HFFc6 (cell line): ENCODE results near the gene SCUBE3. TPM values are rescaled to one million over a fixed set of nuclear protein-coding genes. Genes with fewer than 3 reads are reported as not detected.

Experiments used
- DNase-seq: peaks from one replicate; pipeline ENCODE4 v3.0.0-alpha.2; 2018
- H3K27ac Mint-ChIP-seq: 2 replicates; pipeline ENCODE4 v1.8.0; 2020; ENCODE audit warnings: mild to moderate bottlenecking, mixed read lengths
- H3K27me3 Mint-ChIP-seq: 2 replicates; pipeline ENCODE4 v1.8.0; 2021; ENCODE audit warnings: mild to moderate bottlenecking, moderate library complexity, mixed read lengths; ENCODE audit not compliant: insufficient read depth
- H3K36me3 Mint-ChIP-seq: 2 replicates; pipeline ENCODE4 v1.8.0; 2021; ENCODE audit warnings: low read depth, mixed read lengths
- H3K4me1 Mint-ChIP-seq: 2 replicates; pipeline ENCODE4 v1.8.0; 2020; ENCODE audit warnings: low read depth, mixed read lengths
- H3K4me3 Mint-ChIP-seq: 2 replicates; pipeline ENCODE4 v1.8.0; 2020; ENCODE audit warnings: mild to moderate bottlenecking, moderate library complexity, mixed read lengths
- H3K9me3 Mint-ChIP-seq: 2 replicates; pipeline ENCODE4 v1.8.0; 2020; ENCODE audit warnings: mild to moderate bottlenecking, mixed read lengths
- CTCF ChIP-seq: fragments of 200-600 bp; sonication (generic); IDR thresholded peaks from 2 replicates; pipeline ENCODE4 v1.5.0; 2021; ENCODE audit warnings: antibody characterized with exemption, mild to moderate bottlenecking
- total RNA-seq, 6 experiments: library from RNA; stranded (reverse); fragmentation: NEBNext Ultra II Directional; extraction: Animal tissue kit (Norgen Biotek cat#: 25700); gene quantifications; 2 replicates in 1 of 6; 3 replicates in 5 of 6; pipeline ENCODE4 v1.2.3, GENCODE V29; 2021

Gene SCUBE3
- total RNA-seq, 6 experiments from 2014 or later = 37.0 to 75.0 (median 44.3) TPM

- H3K9me3 Mint-ChIP-seq = no peaks in the 10 kb centered on the region
- TF ChIP-seq CTCF = no peak
- H3K4me3 Mint-ChIP-seq = peak overlapping the region; percentile 44
- peak overlapping the region; percentile 53; the same call in 1 of the 2 replicates for H3K27ac Mint-ChIP-seq
- H3K36me3 Mint-ChIP-seq = peaks cover 3% of the 10 kb centered on the region; the same call in 1 of the 2 replicates
- peaks cover 71% of the 10 kb centered on the region for H3K4me1 Mint-ChIP-seq
- no peak for DNase-seq
- peaks cover 3% of the 10 kb centered on the region for H3K27me3 Mint-ChIP-seq
Measured at GRCh38 chr6:35216412-35216732, 2.6 kb downstream of the SCUBE3 start.

- peak overlapping the region; percentile 44 for H3K4me3 Mint-ChIP-seq
- no peaks in the 10 kb centered on the region for H3K9me3 Mint-ChIP-seq
- TF ChIP-seq CTCF = no peak
- DNase-seq = no peak
- H3K27me3 Mint-ChIP-seq = peaks cover 3% of the 10 kb centered on the region; the same call in 1 of the 2 replicates
- peak overlapping the region; percentile 53; the same call in 1 of the 2 replicates for H3K27ac Mint-ChIP-seq
- H3K36me3 Mint-ChIP-seq = peaks cover 3% of the 10 kb centered on the region; the same call in 1 of the 2 replicates
- H3K4me1 Mint-ChIP-seq = peaks cover 71% of the 10 kb centered on the region
Measured at GRCh38 chr6:35216851-35217811, 3.4 kb downstream of the SCUBE3 start.

- Mint-ChIP-seq H3K27me3 (peaks cover 3% of the 10 kb centered on the region; the same call in 1 of the 2 replicates), H3K9me3 (no peaks in the 10 kb centered on the region), H3K27ac (peak overlapping the region; percentile 63), H3K4me1 (peaks cover 68% of the 10 kb centered on the region), H3K36me3 (peaks cover 3% of the 10 kb centered on the region; the same call in 1 of the 2 replicates), H3K4me3 (peak overlapping the region; percentile 22)
- DNase-seq = peak; percentile 26
- TF ChIP-seq CTCF = no peak
Measured at GRCh38 chr6:35218021-35218420, 4.3 kb downstream of the SCUBE3 start.

GRCh38 chr6:35218456-35218855 is 4.7 kb downstream of the SCUBE3 start:
- no peak for DNase-seq
- peaks cover 3% of the 10 kb centered on the region; the same call in 1 of the 2 replicates for H3K36me3 Mint-ChIP-seq
- peak overlapping the region; percentile 63 for H3K27ac Mint-ChIP-seq
- H3K27me3 Mint-ChIP-seq = no peaks in the 10 kb centered on the region
- no peak for TF ChIP-seq CTCF
- no peak overlapping the region for H3K4me3 Mint-ChIP-seq
- no peaks in the 10 kb centered on the region for H3K9me3 Mint-ChIP-seq
- H3K4me1 Mint-ChIP-seq = peaks cover 64% of the 10 kb centered on the region

GRCh38 chr6:35219683-35220326 is 6.0 kb downstream of the SCUBE3 start:
- H3K4me1 Mint-ChIP-seq = peaks cover 62% of the 10 kb centered on the region
- peaks cover 1% of the 10 kb centered on the region; the same call in 1 of the 2 replicates for H3K27me3 Mint-ChIP-seq
- H3K36me3 Mint-ChIP-seq = peaks cover 9% of the 10 kb centered on the region; the same call in 1 of the 2 replicates

More at GRCh38 chr6:35219683-35220326, 6.0 kb downstream of the SCUBE3 start:
- peak overlapping the region; percentile 19; the same call in 1 of the 2 replicates for H3K27ac Mint-ChIP-seq
- no peak for TF ChIP-seq CTCF
- no peak overlapping the region for H3K4me3 Mint-ChIP-seq
- H3K9me3 Mint-ChIP-seq = no peaks in the 10 kb centered on the region
- DNase-seq = no peak
